Activated B cell treated with CpG ODN at 0.5 μM for 24 hours (primary cell): ENCODE measurements around the gene SIN3A. TPM values are rescaled to one million over a fixed set of nuclear protein-coding genes. Genes with fewer than 3 reads are reported as not detected.
"Not testable (repeated sequence)": the region's sequence is repeated elsewhere in the genome, so short reads cannot be mapped to it uniquely, and the experiment has no call there.

Experiments used
- ATAC-seq: fragments of 200-7000 bp; cut with Tn5 transposase; one replicate; pipeline ENCODE4 v1.10.0; 2021; ENCODE audit warnings: low read depth, mild to moderate bottlenecking, moderate library complexity
- CTCF ChIA-PET: fragments of 350-600 bp; sonication (Branson Sonifier 250); formaldehyde crosslinking; loops from one replicate; lab custom pipeline; 2021; ENCODE audit warnings: antibody characterized with exemption; lab: Charles Lee
- POLR2A ChIA-PET: fragments of 350-600 bp; sonication (Branson Sonifier 250); formaldehyde crosslinking; loops from one replicate; lab custom pipeline; 2021; ENCODE audit warnings: antibody characterized with exemption; lab: Charles Lee
- DNase-seq: peaks from one replicate; pipeline ENCODE4 v3.0.0; 2022
- H3K27ac Mint-ChIP-seq: one replicate; pipeline ENCODE4 v1.8.0; 2020; ENCODE audit warnings: mixed read lengths
- H3K27me3 Mint-ChIP-seq: one replicate; pipeline ENCODE4 v1.8.0; 2021; ENCODE audit warnings: mixed read lengths
- H3K36me3 Mint-ChIP-seq: one replicate; pipeline ENCODE4 v1.8.0; 2021; ENCODE audit warnings: low read depth, mixed read lengths
- H3K4me1 Mint-ChIP-seq: one replicate; pipeline ENCODE4 v1.8.0; 2021; ENCODE audit warnings: mixed read lengths
- H3K4me3 Mint-ChIP-seq: one replicate; pipeline ENCODE4 v1.8.0; 2020; ENCODE audit warnings: mild to moderate bottlenecking, mixed read lengths
- H3K9me3 Mint-ChIP-seq: one replicate; pipeline ENCODE4 v1.8.0; 2020; ENCODE audit warnings: mixed read lengths
- intact Hi-C: fragments of 100-400 bp; cut with micrococcal nuclease; formaldehyde crosslinking; loops from one replicate; pipeline ENCODE4 v1.15.1; 2024
- total RNA-seq: library from RNA; stranded (reverse); gene quantifications from 2 replicates; pipeline ENCODE4 v1.2.3, GENCODE V29; 2022
- TF ChIP-seq, protein P1 (sequence below): fragments of 200-600 bp; IDR thresholded peaks from one replicate; pipeline ENCODE4 v1.8.0; 2022; ENCODE audit warnings: antibody characterized with exemption, mild to moderate bottlenecking

SIN3A gene
- total RNA-seq, 1 donor from 2014 or later: 122 TPM

- ChIA-PET CTCF (no interaction called here), POLR2A (no interaction called here)
- H3K27me3 Mint-ChIP-seq: no peaks in the 10 kb centered on the region
- H3K9me3 Mint-ChIP-seq: no peaks in the 10 kb centered on the region
- TF ChIP-seq, protein P1, sequence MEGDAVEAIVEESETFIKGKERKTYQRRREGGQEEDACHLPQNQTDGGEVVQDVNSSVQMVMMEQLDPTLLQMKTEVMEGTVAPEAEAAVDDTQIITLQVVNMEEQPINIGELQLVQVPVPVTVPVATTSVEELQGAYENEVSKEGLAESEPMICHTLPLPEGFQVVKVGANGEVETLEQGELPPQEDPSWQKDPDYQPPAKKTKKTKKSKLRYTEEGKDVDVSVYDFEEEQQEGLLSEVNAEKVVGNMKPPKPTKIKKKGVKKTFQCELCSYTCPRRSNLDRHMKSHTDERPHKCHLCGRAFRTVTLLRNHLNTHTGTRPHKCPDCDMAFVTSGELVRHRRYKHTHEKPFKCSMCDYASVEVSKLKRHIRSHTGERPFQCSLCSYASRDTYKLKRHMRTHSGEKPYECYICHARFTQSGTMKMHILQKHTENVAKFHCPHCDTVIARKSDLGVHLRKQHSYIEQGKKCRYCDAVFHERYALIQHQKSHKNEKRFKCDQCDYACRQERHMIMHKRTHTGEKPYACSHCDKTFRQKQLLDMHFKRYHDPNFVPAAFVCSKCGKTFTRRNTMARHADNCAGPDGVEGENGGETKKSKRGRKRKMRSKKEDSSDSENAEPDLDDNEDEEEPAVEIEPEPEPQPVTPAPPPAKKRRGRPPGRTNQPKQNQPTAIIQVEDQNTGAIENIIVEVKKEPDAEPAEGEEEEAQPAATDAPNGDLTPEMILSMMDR: no peak
- no peak overlapping the region for H3K27ac Mint-ChIP-seq
- H3K36me3 Mint-ChIP-seq: peaks cover 88% of the 10 kb centered on the region
- no peak overlapping the region for H3K4me3 Mint-ChIP-seq
- ATAC-seq (no peak), DNase-seq (no peak)
- H3K4me1 Mint-ChIP-seq: no peaks in the 10 kb centered on the region
- intact Hi-C loops: no loop called here
These were observed 41.3 kb downstream of the SIN3A start for GRCh38 chr15:75410196-75410595.

GRCh38 chr15:75407083-75407482, 44.4 kb downstream of the SIN3A start:
- Mint-ChIP-seq H3K4me3 (no peak overlapping the region), H3K4me1 (no peaks in the 10 kb centered on the region), H3K27me3 (no peaks in the 10 kb centered on the region), H3K9me3 (no peaks in the 10 kb centered on the region), H3K27ac (no peak overlapping the region), H3K36me3 (peaks cover 86% of the 10 kb centered on the region)
- TF ChIP-seq, protein P1: no peak
- intact Hi-C loops: loop anchor here (10.0 kb wide), 1 partner anchor 278 kb away; no protein-coding TSS in a partner anchor
- ChIA-PET CTCF (interaction anchor here (0.5 kb wide), 1 partner anchor 466 kb away, joined by 4 read pairs; no protein-coding TSS in a partner anchor), POLR2A (no interaction called here)
- no peak for ATAC-seq
- no peak for DNase-seq

- no peak for DNase-seq
- peaks cover 85% of the 10 kb centered on the region for H3K36me3 Mint-ChIP-seq
- no peaks in the 10 kb centered on the region for H3K27me3 Mint-ChIP-seq
- POLR2A ChIA-PET: interaction anchor here (0.6 kb wide), 1 partner anchor 212 kb away, joined by 3 read pairs; no protein-coding TSS in a partner anchor
- ATAC-seq: no peak
- TF ChIP-seq, protein P1: no peak
- H3K4me1 Mint-ChIP-seq: no peaks in the 10 kb centered on the region
- no peaks in the 10 kb centered on the region for H3K9me3 Mint-ChIP-seq
- intact Hi-C loops: loop anchor here (10.0 kb wide), 1 partner anchor 281 kb away; no protein-coding TSS in a partner anchor
- CTCF ChIA-PET: no interaction called here
- H3K27ac Mint-ChIP-seq: no peak overlapping the region
- no peak overlapping the region for H3K4me3 Mint-ChIP-seq
These were observed 47.6 kb downstream of the SIN3A start for GRCh38 chr15:75403892-75404291.

DNA sequence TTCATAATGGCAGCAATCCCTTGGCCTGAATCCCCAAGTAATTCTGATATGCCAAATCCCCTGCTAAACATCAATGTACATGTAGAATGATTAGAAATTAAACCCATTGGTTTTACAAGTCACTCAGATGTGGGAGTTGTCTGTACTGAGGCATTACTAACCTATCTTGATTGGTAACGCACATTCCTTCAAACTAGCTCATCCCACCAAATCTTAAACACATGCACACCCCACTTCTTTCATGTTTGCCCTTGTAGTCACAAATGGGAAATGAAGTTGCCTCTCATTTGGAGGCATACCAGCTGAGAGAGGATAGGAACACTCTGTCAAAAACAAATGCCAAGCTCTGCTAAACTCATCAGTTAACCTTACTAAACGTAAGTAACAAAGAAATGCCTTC, 54.0 kb downstream of the SIN3A start:
- Mint-ChIP-seq H3K4me1 (peaks cover 4% of the 10 kb centered on the region), H3K4me3 (no peak overlapping the region), H3K9me3 (no peaks in the 10 kb centered on the region), H3K27me3 (no peaks in the 10 kb centered on the region), H3K27ac (no peak overlapping the region), H3K36me3 (peaks cover 94% of the 10 kb centered on the region)
- TF ChIP-seq, protein P1: no peak
- ATAC-seq (no peak), DNase-seq (no peak)
- CTCF ChIA-PET: no interaction called here
- intact Hi-C loops: loop anchor here (10.0 kb wide), 1 partner anchor 63 kb away; the partner anchor contains the start of gene COMMD4
- POLR2A ChIA-PET: interaction anchor here (1.0 kb wide), 1 partner anchor 30 kb away, joined by 3 read pairs; no protein-coding TSS in a partner anchor

DNA sequence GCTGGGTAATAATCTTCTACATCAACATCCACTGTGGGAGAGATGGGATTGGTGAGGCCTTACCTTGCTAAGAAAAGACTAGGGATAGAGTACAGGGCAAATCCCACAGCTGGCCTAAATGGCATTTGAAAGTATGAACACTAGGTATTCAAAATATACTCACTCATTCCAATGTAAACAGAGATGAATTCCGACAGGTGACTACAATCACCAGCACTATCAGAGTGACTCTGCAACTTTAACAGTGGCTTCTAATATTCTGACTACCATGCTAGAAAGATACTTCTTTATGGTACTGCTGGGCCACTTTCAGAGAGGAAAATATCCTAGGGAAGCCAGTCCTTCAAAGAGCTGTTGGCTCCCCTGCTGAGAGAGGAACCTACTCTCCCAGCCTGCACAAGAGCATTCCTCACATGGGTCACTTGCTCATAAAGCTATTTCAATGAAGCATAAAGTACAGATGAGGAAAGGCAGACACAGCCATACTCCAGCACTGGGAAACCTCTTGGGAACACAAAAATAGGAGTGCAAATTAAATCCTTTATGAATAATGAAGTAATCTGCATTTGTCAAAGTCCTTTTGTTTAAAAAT, 61.6 kb downstream of the SIN3A start:
- Mint-ChIP-seq H3K4me1 (peaks cover 24% of the 10 kb centered on the region), H3K36me3 (peaks cover 95% of the 10 kb centered on the region), H3K9me3 (no peaks in the 10 kb centered on the region), H3K4me3 (no peak overlapping the region), H3K27ac (no peak overlapping the region), H3K27me3 (no peaks in the 10 kb centered on the region)
- intact Hi-C loops: loop anchor here (10.0 kb wide), 1 partner anchor 55 kb away; the partner anchor contains the start of gene COMMD4
- ChIA-PET CTCF (interaction anchor here (1.4 kb wide), 1 partner anchor 22 kb away, joined by 3 read pairs; the partner anchor contains the start of gene MAN2C1), POLR2A (no interaction called here)
- TF ChIP-seq, protein P1: no peak
- ATAC-seq (no peak), DNase-seq (no peak)

DNA sequence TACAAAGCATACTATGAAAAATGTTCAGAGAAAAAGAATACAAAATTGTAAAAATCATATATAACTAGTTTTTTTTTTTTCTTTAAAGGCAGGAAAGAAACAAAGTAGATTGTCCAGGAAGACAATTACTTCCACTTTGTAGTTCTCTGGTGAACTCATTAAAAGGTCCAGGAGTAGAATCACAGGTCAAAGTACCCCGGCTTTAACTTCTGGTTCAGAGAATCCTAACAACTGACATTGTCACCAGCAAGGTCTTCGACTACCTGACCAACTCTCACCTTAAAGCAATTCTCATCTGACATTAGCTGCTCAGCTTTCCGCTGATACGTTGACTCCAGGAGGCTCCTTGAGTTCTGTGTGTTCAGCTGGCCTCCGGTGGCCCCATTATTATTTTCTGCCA, 67.5 kb downstream of the SIN3A start:
- H3K9me3 Mint-ChIP-seq, intact Hi-C loops, DNase-seq, H3K4me3 Mint-ChIP-seq, H3K27me3 Mint-ChIP-seq, ATAC-seq, H3K27ac Mint-ChIP-seq: not testable (repeated sequence)
- CTCF ChIA-PET: interaction anchor here (3.1 kb wide), 1 partner anchor 16 kb away, joined by 12 read pairs; no protein-coding TSS in a partner anchor
- H3K4me1 Mint-ChIP-seq: peaks cover 42% of the 10 kb centered on the region
- peaks cover 88% of the 10 kb centered on the region for H3K36me3 Mint-ChIP-seq
- POLR2A ChIA-PET: interaction anchor here (0.6 kb wide), 2 partner anchors 67 to 75 kb away, joined by 3 read pairs; no protein-coding TSS in a partner anchor
